ENCODE measurements around the gene LILRA5.
"Not testable (repeated sequence)": the region's sequence is repeated elsewhere in the genome, so short reads cannot be mapped to it uniquely, and the experiment has no call there.

DNA sequence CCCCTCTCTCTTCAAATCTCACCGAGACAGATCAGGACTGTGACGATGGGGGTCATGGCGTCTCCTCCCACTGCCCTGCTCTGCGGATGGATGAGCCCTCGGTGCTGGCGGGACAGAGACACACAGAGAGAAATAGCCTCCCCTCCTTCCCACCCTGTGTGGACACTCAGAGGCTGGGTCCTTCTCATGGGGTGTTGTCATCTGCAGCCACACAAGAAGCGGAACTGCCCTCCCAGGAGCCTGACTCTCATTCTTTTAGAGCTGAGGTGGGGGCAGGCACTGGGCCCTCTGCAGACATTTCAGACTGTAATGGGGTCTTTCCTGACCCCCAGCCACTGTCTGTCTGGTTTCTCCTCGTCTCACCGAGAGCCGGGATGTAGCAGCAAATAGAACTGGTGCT, 32.5 kb downstream of the LILRA5 start:
- TF ChIP-seq CTCF (IDR thresholded peaks at IDR 0.05 in 2 of 3, conservative IDR thresholded peaks at IDR 0.05 in 1 of 3; ENCODE audit: borderline replicate concordance in 1 of 3, insufficient read depth in 1 of 3, low read depth in 2 of 3, low read length in 2 of 3); JUND (IDR thresholded peaks at IDR 0.05); CBX3 (IDR thresholded peaks at IDR 0.05; ENCODE audit: low read depth); POLR2AphosphoS5 (IDR thresholded peaks at IDR 0.05; ENCODE audit: low read depth, low read length); ZBTB33 (IDR thresholded peaks at IDR 0.05; ENCODE audit: extremely low read depth, insufficient replicate concordance, low read length); EZH2phosphoT487 (IDR thresholded peaks at IDR 0.05; ENCODE audit: borderline replicate concordance); EZH2 (IDR thresholded peaks at IDR 0.05); POLR2A (IDR thresholded peaks at IDR 0.05; ENCODE audit: borderline replicate concordance, extremely low read depth, insufficient read depth, insufficient read length); SRF (IDR thresholded peaks at IDR 0.05; ENCODE audit: low read depth); RAD21 (IDR thresholded peaks at IDR 0.05; ENCODE audit: low read depth): not testable (repeated sequence)
- TF ChIP-seq, protein P1, sequence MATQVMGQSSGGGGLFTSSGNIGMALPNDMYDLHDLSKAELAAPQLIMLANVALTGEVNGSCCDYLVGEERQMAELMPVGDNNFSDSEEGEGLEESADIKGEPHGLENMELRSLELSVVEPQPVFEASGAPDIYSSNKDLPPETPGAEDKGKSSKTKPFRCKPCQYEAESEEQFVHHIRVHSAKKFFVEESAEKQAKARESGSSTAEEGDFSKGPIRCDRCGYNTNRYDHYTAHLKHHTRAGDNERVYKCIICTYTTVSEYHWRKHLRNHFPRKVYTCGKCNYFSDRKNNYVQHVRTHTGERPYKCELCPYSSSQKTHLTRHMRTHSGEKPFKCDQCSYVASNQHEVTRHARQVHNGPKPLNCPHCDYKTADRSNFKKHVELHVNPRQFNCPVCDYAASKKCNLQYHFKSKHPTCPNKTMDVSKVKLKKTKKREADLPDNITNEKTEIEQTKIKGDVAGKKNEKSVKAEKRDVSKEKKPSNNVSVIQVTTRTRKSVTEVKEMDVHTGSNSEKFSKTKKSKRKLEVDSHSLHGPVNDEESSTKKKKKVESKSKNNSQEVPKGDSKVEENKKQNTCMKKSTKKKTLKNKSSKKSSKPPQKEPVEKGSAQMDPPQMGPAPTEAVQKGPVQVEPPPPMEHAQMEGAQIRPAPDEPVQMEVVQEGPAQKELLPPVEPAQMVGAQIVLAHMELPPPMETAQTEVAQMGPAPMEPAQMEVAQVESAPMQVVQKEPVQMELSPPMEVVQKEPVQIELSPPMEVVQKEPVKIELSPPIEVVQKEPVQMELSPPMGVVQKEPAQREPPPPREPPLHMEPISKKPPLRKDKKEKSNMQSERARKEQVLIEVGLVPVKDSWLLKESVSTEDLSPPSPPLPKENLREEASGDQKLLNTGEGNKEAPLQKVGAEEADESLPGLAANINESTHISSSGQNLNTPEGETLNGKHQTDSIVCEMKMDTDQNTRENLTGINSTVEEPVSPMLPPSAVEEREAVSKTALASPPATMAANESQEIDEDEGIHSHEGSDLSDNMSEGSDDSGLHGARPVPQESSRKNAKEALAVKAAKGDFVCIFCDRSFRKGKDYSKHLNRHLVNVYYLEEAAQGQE (IDR thresholded peaks at IDR 0.05; ENCODE audit: low read depth): not testable (repeated sequence)
